Mesendoderm (in vitro differentiated cells): ENCODE data around the gene PLXNA3.
"Not testable (repeated sequence)": the region's sequence is repeated elsewhere in the genome, so short reads cannot be mapped to it uniquely, and the experiment has no call there.

Experiments used
- DNase-seq: peaks from one replicate; pipeline ENCODE4 v3.0.0; 2013
- H2AK5ac ChIP-seq: 2 replicates; pipeline ENCODE4 v1.6.1; 2013; ENCODE audit warnings: low read length, inconsistent platforms
- H2BK120ac ChIP-seq: 2 replicates; pipeline ENCODE4 v1.6.1; 2013; ENCODE audit warnings: low read depth, mild to moderate bottlenecking, low read length, moderate library complexity, mixed read lengths
- H2BK15ac ChIP-seq: replicated peaks from 2 replicates; pipeline ENCODE4 v1.6.1; 2013; ENCODE audit warnings: low read depth, mild to moderate bottlenecking, moderate library complexity
- H2BK5ac ChIP-seq: 2 replicates; pipeline ENCODE4 v1.6.1; 2013; ENCODE audit warnings: low read length, inconsistent platforms
- H3K18ac ChIP-seq: 2 replicates; pipeline ENCODE4 v1.6.1; 2013; ENCODE audit warnings: mild to moderate bottlenecking, low read length, mixed read lengths
- H3K23ac ChIP-seq: one replicate; pipeline ENCODE4 v1.6.1; 2013; ENCODE audit warnings: low read length
- H3K27ac ChIP-seq: 2 replicates; pipeline ENCODE4 v1.5.1; 2013; ENCODE audit warnings: low read depth, mild to moderate bottlenecking, inconsistent platforms, low read length, moderate library complexity
- H3K27me3 ChIP-seq: 2 replicates; pipeline ENCODE4 v1.6.1; 2013; ENCODE audit warnings: low read length, control low read depth, mild to moderate bottlenecking, inconsistent platforms; ENCODE audit not compliant: insufficient read depth, poor library complexity
- H3K36me3 ChIP-seq: 2 replicates; pipeline ENCODE4 v1.6.1; 2013; ENCODE audit warnings: low read length, inconsistent platforms; ENCODE audit not compliant: control insufficient read depth, insufficient read depth
- H3K4ac ChIP-seq: one replicate; pipeline ENCODE4 v1.6.1; 2013; ENCODE audit warnings: low read depth, mild to moderate bottlenecking, low read length, moderate library complexity
- H3K4me1 ChIP-seq: 2 replicates; pipeline ENCODE4 v1.6.1; 2013; ENCODE audit warnings: low read depth, low read length, inconsistent platforms; ENCODE audit not compliant: control insufficient read depth
- H3K4me2 ChIP-seq: 2 replicates; pipeline ENCODE4 v1.6.1; 2013; ENCODE audit warnings: low read length
- H3K4me3 ChIP-seq: 2 replicates; pipeline ENCODE4 v1.5.1; 2013; ENCODE audit warnings: mild to moderate bottlenecking, low read length
- H3K56ac ChIP-seq: one replicate; pipeline ENCODE4 v1.6.1; 2013; ENCODE audit warnings: low read length
- H3K79me1 ChIP-seq: 2 replicates; pipeline ENCODE4 v1.6.1; 2013; ENCODE audit warnings: low read length, inconsistent platforms
- H3K79me2 ChIP-seq: 2 replicates; pipeline ENCODE4 v1.6.1; 2013; ENCODE audit warnings: mild to moderate bottlenecking, low read length; ENCODE audit not compliant: control insufficient read depth, insufficient read depth
- H3K9ac ChIP-seq: 2 replicates; pipeline ENCODE4 v1.6.1; 2013; ENCODE audit warnings: low read length, inconsistent platforms
- H4K5ac ChIP-seq: one replicate; pipeline ENCODE4 v1.6.1; 2013; ENCODE audit warnings: low read length
- H4K8ac ChIP-seq: one replicate; pipeline ENCODE4 v1.6.1; 2013; ENCODE audit warnings: low read depth, mild to moderate bottlenecking, control low read depth, low read length, moderate library complexity
- WGBS: extraction: QIAGEN DNeasy Blood & Tissue Kit; methylation state at CpG from one replicate; pipeline ENCODE4 v1.1.7; 2013; ENCODE audit warnings: low lambda C conversion rate, missing lambda C conversion rate; ENCODE audit not compliant: insufficient coverage; ENCODE audit errors: extremely low coverage; 5-methylcytosine and 5-hydroxymethylcytosine counted together

The PLXNA3 gene

DNA sequence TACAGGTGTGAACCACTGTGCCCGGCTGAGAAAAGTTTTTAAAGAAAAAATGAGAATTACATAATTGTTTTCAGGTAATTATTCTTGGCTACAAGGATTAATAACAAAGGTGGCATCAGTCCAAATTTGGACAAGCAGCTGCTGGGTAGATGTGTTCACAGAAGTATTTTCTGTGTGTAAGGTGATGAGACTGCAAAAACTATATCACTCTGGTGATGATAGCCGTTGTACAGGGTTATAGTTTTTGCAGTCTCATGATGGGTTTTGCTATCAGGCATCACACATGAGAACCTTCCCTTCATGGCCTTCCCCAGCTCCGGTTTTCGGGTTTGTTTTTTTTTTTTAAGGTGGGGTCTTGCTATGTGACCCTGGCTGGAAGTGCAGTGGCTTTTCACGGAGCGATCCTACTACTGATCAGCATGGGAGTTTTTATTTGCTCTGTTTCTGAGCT lies 37.4 kb downstream of the PLXNA3 start:
- Histone ChIP-seq H4K5ac (no peak overlapping the region), H3K79me1 (no peaks in the 10 kb centered on the region), H3K9ac (no peak overlapping the region), H4K8ac (no peak overlapping the region), H3K4me3 (no peak overlapping the region), H3K27me3 (no peaks in the 10 kb centered on the region), H3K4ac (no peak overlapping the region), H3K23ac (no peak overlapping the region), H2BK15ac (no peak overlapping the region), H2AK5ac (no peak overlapping the region), H3K36me3 (no peaks in the 10 kb centered on the region), H2BK5ac (no peak overlapping the region), H3K18ac (no peak overlapping the region), H3K79me2 (no peaks in the 10 kb centered on the region), H2BK120ac (no peak overlapping the region), H3K56ac (no peak overlapping the region), H3K4me1 (no peaks in the 10 kb centered on the region), H3K27ac (no peak overlapping the region), H3K4me2 (no peak overlapping the region)
- DNase-seq, result no peak
- WGBS, result no CpG with 5 or more reads among the region's 6 CpGs

DNA sequence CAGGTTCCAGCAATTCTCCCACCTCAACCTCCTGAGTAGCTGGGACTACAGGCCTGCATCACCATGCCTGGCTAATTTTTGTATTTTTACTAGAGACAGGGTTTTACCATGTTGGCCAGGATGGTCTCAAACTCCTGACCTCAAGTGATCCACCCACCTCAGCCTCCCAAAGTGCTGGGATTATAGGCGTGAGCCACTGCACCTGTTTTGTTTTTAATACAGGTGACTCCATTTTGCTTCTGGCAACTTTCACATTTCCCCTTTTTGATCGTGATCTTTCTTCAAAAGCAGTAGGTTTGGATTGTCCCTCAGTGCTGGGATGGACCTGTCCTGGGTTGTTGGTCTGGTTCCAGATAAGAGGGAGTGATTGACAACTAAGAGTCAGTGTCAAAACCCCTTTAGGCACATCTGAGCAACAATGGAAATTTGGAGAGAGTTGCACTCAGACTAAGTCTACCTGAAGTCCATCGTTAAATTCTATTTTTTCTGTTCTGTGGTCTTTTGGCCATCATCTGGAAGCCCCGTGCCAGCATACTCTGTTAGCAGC lies 38.6 kb downstream of the PLXNA3 start:
- H4K5ac ChIP-seq, H3K27me3 ChIP-seq, H3K27ac ChIP-seq, H3K56ac ChIP-seq, H3K9ac ChIP-seq, H3K36me3 ChIP-seq, H2AK5ac ChIP-seq, H3K18ac ChIP-seq, H3K79me1 ChIP-seq, H3K4me2 ChIP-seq, H3K79me2 ChIP-seq, H4K8ac ChIP-seq, H3K4ac ChIP-seq, H3K4me1 ChIP-seq, H3K4me3 ChIP-seq, H3K23ac ChIP-seq, H2BK120ac ChIP-seq, H2BK15ac ChIP-seq, H2BK5ac ChIP-seq, DNase-seq: not testable (repeated sequence)
- no CpG with 5 or more reads among the region's 4 CpGs for WGBS

DNA sequence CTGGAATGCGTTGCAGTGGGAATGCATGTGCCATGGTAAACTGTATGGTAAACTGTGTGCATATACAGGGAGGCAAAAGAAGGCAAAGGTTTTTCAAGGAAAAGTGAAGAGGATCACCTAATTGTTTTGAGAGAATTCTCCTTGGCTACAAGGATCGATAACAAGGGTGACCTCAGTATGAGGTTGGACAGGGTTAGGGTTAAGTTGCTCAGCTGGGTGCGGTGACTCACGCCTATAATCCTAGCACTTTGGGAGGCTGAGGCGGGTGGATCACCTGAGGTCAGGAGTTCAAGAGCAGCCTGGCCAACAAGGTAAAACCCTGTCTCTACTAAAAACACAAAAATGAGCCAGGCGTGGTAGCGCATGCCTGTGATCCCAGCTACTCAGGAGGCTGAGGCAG lies 43.3 kb downstream of the PLXNA3 start:
- H3K36me3 ChIP-seq, H3K4ac ChIP-seq, H3K56ac ChIP-seq, H2AK5ac ChIP-seq, H2BK15ac ChIP-seq, H3K27me3 ChIP-seq, H3K23ac ChIP-seq, H4K5ac ChIP-seq, DNase-seq, H3K9ac ChIP-seq, H3K79me1 ChIP-seq, H3K27ac ChIP-seq, H3K18ac ChIP-seq, H3K79me2 ChIP-seq, H2BK5ac ChIP-seq, H3K4me2 ChIP-seq, H3K4me3 ChIP-seq, H2BK120ac ChIP-seq, H4K8ac ChIP-seq, H3K4me1 ChIP-seq: not testable (repeated sequence)
- WGBS, result no CpG with 5 or more reads among the region's 7 CpGs

DNA sequence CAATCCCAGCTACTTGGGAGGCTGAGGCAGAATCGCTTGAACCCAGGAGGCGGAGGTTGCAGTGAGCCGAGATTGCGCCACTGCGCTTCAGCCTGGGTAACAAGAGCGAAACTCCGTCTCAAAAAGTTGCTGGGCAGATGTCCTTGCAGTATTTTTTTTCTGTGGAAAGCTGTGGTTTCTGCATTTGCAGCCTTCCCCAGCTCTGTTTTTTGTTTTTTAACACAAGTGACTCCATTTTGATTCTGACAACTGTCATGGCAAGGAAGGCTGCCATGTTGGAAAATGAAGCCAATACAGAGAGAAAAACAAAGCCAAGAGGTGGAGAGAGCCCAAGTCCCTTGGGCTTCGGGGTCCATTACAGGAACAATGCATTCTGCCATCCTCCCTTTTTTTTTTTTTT lies 44.0 kb downstream of the PLXNA3 start:
- Histone ChIP-seq H3K27me3 (no peaks in the 10 kb centered on the region), H4K5ac (no peak overlapping the region), H3K4ac (no peak overlapping the region), H3K4me2 (no peak overlapping the region), H3K56ac (no peak overlapping the region), H3K27ac (no peak overlapping the region), H2AK5ac (no peak overlapping the region), H3K79me2 (no peaks in the 10 kb centered on the region), H2BK15ac (no peak overlapping the region), H2BK5ac (no peak overlapping the region), H3K23ac (no peak overlapping the region), H3K4me1 (no peaks in the 10 kb centered on the region), H3K4me3 (no peak overlapping the region), H3K9ac (no peak overlapping the region), H2BK120ac (no peak overlapping the region), H3K79me1 (no peaks in the 10 kb centered on the region), H3K18ac (no peak overlapping the region), H3K36me3 (no peaks in the 10 kb centered on the region), H4K8ac (no peak overlapping the region)
- no peak for DNase-seq
- WGBS, result no CpG with 5 or more reads among the region's 8 CpGs

DNA sequence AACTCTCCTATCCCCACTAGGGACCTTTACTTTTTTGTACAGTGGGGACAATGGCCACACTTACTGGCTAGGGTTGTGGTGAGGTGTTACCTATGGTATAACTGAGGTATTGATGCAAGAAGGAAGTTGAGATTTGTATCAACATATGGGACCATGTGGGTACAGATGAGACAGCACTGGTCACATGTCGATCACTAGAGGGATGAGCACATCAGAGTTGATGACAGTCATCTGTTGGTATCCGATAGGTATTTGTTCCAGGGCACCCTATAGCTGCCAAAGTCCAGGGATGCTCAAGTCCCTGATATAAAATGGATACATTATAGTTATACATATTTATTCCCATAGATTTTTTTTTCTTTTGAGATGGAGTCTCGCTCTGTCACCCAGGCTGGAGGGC lies 44.9 kb downstream of the PLXNA3 start:
- Histone ChIP-seq H3K4me3 (no peak overlapping the region), H2BK15ac (no peak overlapping the region), H2BK120ac (no peak overlapping the region), H2BK5ac (no peak overlapping the region), H3K79me1 (no peaks in the 10 kb centered on the region), H3K4me2 (no peak overlapping the region), H3K9ac (no peak overlapping the region), H4K8ac (no peak overlapping the region), H3K56ac (no peak overlapping the region), H3K79me2 (no peaks in the 10 kb centered on the region), H3K4me1 (no peaks in the 10 kb centered on the region), H3K27me3 (no peaks in the 10 kb centered on the region), H4K5ac (no peak overlapping the region), H3K27ac (no peak overlapping the region), H3K36me3 (no peaks in the 10 kb centered on the region), H3K4ac (no peak overlapping the region), H3K18ac (no peak overlapping the region), H3K23ac (no peak overlapping the region), H2AK5ac (no peak overlapping the region)
- no CpG with 5 or more reads among the region's 3 CpGs for WGBS
- DNase-seq, result no peak

DNA sequence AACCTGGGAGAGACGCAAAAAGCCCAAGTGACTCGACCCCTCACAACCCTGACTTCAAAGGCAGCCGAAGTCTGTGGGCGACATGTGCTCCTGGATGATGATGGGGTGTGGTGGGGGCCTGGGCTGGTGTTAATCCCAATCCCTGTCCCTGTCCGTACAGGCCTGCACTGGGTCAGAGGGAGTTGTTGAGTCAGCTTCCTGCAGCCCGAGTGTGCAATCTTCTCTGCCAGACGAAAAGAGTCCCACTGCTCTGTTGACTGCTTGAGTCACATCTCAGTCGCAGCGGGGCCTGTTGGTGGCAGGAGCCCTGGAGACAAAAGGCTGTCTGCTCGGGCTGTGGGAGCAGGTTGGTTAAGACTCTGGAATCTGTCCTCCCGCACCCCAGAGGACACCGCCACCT lies 47.7 kb downstream of the PLXNA3 start:
- no peak overlapping the region for H3K9ac ChIP-seq
- no peak overlapping the region for H2BK120ac ChIP-seq
- no peak overlapping the region for H3K56ac ChIP-seq
- H4K5ac ChIP-seq, result no peak overlapping the region
- no peak overlapping the region for H3K4ac ChIP-seq
- no peak for DNase-seq
- H3K23ac ChIP-seq, result no peak overlapping the region
- H2AK5ac ChIP-seq, result no peak overlapping the region
- no peak overlapping the region for H3K4me2 ChIP-seq
- H2BK5ac ChIP-seq, result no peak overlapping the region
- H3K79me1 ChIP-seq, result no peaks in the 10 kb centered on the region
- H3K4me1 ChIP-seq, result no peaks in the 10 kb centered on the region
- H3K4me3 ChIP-seq, result no peak overlapping the region
- no peaks in the 10 kb centered on the region for H3K36me3 ChIP-seq
- no peak overlapping the region for H2BK15ac ChIP-seq
- no peak overlapping the region for H3K18ac ChIP-seq
- no peaks in the 10 kb centered on the region for H3K79me2 ChIP-seq
- H3K27ac ChIP-seq, result no peak overlapping the region
- no peaks in the 10 kb centered on the region for H3K27me3 ChIP-seq
- WGBS, result no CpG with 5 or more reads among the region's 12 CpGs
- H4K8ac ChIP-seq, result no peak overlapping the region
